Measurements from ENCODE around the gene AP1M1. TPM values are rescaled to one million over a fixed set of nuclear protein-coding genes. Genes with fewer than 3 reads are reported as not detected.

The AP1M1 gene
- total RNA-seq, 1 experiment from 2014 or later: 30.3 TPM

GRCh38 chr19:16263141-16263761 is 65.5 kb downstream of the AP1M1 start:
- no peaks in the 10 kb centered on the region for H3K4me1 ChIP-seq (ENCODE audit: insufficient read depth, low read length)
- no peak overlapping the region for H4K91ac ChIP-seq (ENCODE audit: insufficient read length, low read depth, low read length)
- Mint-ChIP-seq H3K27ac (no peak overlapping the region), H3K36me3 (ENCODE audit: insufficient read depth in 1 of 3, low read depth in 3 of 3) (no peaks in the 10 kb centered on the region; a peak in 1 of 7 replicates), H3K4me1 (peaks cover 0 to 16% of the 10 kb centered on the region in 2 experiments; a peak in 2 of 4 replicates), H3K9me3 (no peaks in the 10 kb centered on the region), H3K4me3 (no peak overlapping the region), H3K27me3 (ENCODE audit: low read depth) (peaks cover 2% of the 10 kb centered on the region)
- no peaks in the 10 kb centered on the region for H3K23me2 ChIP-seq (ENCODE audit: insufficient read length, low read depth, low read length, poor library complexity, severe bottlenecking)
- no peak overlapping the region for H4K5ac ChIP-seq (ENCODE audit: insufficient read length, low read depth, low read length)
- H3K79me1 ChIP-seq (ENCODE audit: insufficient read depth, low read depth, low read length, poor library complexity, severe bottlenecking): no peaks in the 10 kb centered on the region
- no peak overlapping the region for H2AK5ac ChIP-seq (ENCODE audit: insufficient read length, low read length)
- H3K4ac ChIP-seq (ENCODE audit: low read depth, low read length): no peak overlapping the region
- no peak overlapping the region for H2BK5ac ChIP-seq (ENCODE audit: insufficient read length, low read length)
- no peaks in the 10 kb centered on the region for H3K79me2 ChIP-seq (ENCODE audit: insufficient read depth, low read length)
- no peak overlapping the region for H3T11ph ChIP-seq (ENCODE audit: low read length)
- H4K8ac ChIP-seq (replicated peaks; ENCODE audit: insufficient read length, low read depth, low read length): no peak overlapping the region
- H3K9me3 ChIP-seq (ENCODE audit: control insufficient read depth, low read depth, low read length): no peaks in the 10 kb centered on the region
- TF ChIP-seq, protein P1, sequence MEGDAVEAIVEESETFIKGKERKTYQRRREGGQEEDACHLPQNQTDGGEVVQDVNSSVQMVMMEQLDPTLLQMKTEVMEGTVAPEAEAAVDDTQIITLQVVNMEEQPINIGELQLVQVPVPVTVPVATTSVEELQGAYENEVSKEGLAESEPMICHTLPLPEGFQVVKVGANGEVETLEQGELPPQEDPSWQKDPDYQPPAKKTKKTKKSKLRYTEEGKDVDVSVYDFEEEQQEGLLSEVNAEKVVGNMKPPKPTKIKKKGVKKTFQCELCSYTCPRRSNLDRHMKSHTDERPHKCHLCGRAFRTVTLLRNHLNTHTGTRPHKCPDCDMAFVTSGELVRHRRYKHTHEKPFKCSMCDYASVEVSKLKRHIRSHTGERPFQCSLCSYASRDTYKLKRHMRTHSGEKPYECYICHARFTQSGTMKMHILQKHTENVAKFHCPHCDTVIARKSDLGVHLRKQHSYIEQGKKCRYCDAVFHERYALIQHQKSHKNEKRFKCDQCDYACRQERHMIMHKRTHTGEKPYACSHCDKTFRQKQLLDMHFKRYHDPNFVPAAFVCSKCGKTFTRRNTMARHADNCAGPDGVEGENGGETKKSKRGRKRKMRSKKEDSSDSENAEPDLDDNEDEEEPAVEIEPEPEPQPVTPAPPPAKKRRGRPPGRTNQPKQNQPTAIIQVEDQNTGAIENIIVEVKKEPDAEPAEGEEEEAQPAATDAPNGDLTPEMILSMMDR (conservative IDR thresholded peaks at IDR 0.05): no peak
- no peaks in the 10 kb centered on the region for H3K27me3 ChIP-seq (ENCODE audit: insufficient read depth, low read length)
- H3K23ac ChIP-seq (ENCODE audit: insufficient read length, low read depth, low read length): no peak overlapping the region
- no peak overlapping the region for H2BK20ac ChIP-seq (ENCODE audit: low read depth, low read length, poor library complexity, severe bottlenecking)
- H3K9ac ChIP-seq (ENCODE audit: extremely low read depth, insufficient read length, low read length): no peak overlapping the region
- no peak overlapping the region for H2BK12ac ChIP-seq (ENCODE audit: insufficient read length, low read depth, low read length)
- H4K20me1 ChIP-seq (ENCODE audit: control insufficient read depth, insufficient read depth, insufficient read length): no peaks in the 10 kb centered on the region
- no peak overlapping the region for H3K4me2 ChIP-seq (ENCODE audit: insufficient read depth, insufficient read length, low read length)
- H2BK15ac ChIP-seq (ENCODE audit: low read depth, low read length): no peak overlapping the region
- no peak for DNase-seq
- no peak overlapping the region for H3K56ac ChIP-seq (ENCODE audit: insufficient read length, low read depth, low read length)
- H2AFZ ChIP-seq (ENCODE audit: low read length): no peak overlapping the region
- H2BK120ac ChIP-seq (ENCODE audit: low read depth, low read length, poor library complexity, severe bottlenecking): no peak overlapping the region
- H3K14ac ChIP-seq (ENCODE audit: insufficient read depth, low read length): no peak overlapping the region
- H3K27ac ChIP-seq (ENCODE audit: insufficient read length, low read depth, low read length): no peak overlapping the region
- WGBS (ENCODE audit: extremely low coverage, insufficient read length, low lambda C conversion rate): no CpG with 5 or more reads among the region's 14 CpGs
- H3K18ac ChIP-seq (ENCODE audit: insufficient read length, low read depth, low read length): no peak overlapping the region

Measured in H9 (cell line).